ENCODE results near the gene SARDH.

The SARDH gene

GRCh38 chr9:133780962-133781827 lies 43.0 kb upstream of the SARDH start:
- DNase-seq (ENCODE audit: low read depth in 1 of 2, low spot score in 1 of 2) = no peak
- in situ Hi-C loops (cut with HindIII; ENCODE audit: low pct_unique_long_range_greater_than_20kb, low sequenced_read_pairs) = no loop called here
- TF ChIP-seq JUND (IDR thresholded peaks at IDR 0.05; ENCODE audit: low read depth) = no peak

- in situ Hi-C loops (cut with HindIII; ENCODE audit: low pct_unique_long_range_greater_than_20kb, low sequenced_read_pairs) = no loop called here
- no peak for TF ChIP-seq JUND (IDR thresholded peaks at IDR 0.05; ENCODE audit: low read depth)
- DNase-seq (ENCODE audit: low read depth in 1 of 2, low spot score in 1 of 2) = no peak
Observed at GRCh38 chr9:133780404-133780945, 42.3 kb upstream of the SARDH start.

- TF ChIP-seq JUND (IDR thresholded peaks at IDR 0.05; ENCODE audit: low read depth) = no peak
- DNase-seq (ENCODE audit: low read depth in 1 of 2, low spot score in 1 of 2) = no peak
- in situ Hi-C loops (cut with HindIII; ENCODE audit: low pct_unique_long_range_greater_than_20kb, low sequenced_read_pairs) = no loop called here
Observed at GRCh38 chr9:133779516-133780403, 41.6 kb upstream of the SARDH start.

- no peak for TF ChIP-seq JUND (IDR thresholded peaks at IDR 0.05; ENCODE audit: low read depth)
- no peak for DNase-seq (ENCODE audit: low read depth in 1 of 2, low spot score in 1 of 2)
- in situ Hi-C loops (cut with HindIII; ENCODE audit: low pct_unique_long_range_greater_than_20kb, low sequenced_read_pairs) = no loop called here
Observed at GRCh38 chr9:133779081-133779480, 40.9 kb upstream of the SARDH start.

GRCh38 chr9:133778336-133779013 lies 40.3 kb upstream of the SARDH start:
- in situ Hi-C loops (cut with HindIII; ENCODE audit: low pct_unique_long_range_greater_than_20kb, low sequenced_read_pairs) = no loop called here

GRCh38 chr9:133777871-133778270 lies 39.7 kb upstream of the SARDH start:
- TF ChIP-seq JUND (IDR thresholded peaks at IDR 0.05; ENCODE audit: low read depth) = no peak
- in situ Hi-C loops (cut with HindIII; ENCODE audit: low pct_unique_long_range_greater_than_20kb, low sequenced_read_pairs) = no loop called here
- no peak for DNase-seq (ENCODE audit: low read depth in 1 of 2, low spot score in 1 of 2)

More at GRCh38 chr9:133778336-133779013, 40.3 kb upstream of the SARDH start:
- no peak for TF ChIP-seq JUND (IDR thresholded peaks at IDR 0.05; ENCODE audit: low read depth)
- no peak for DNase-seq (ENCODE audit: low read depth in 1 of 2, low spot score in 1 of 2)

DNA sequence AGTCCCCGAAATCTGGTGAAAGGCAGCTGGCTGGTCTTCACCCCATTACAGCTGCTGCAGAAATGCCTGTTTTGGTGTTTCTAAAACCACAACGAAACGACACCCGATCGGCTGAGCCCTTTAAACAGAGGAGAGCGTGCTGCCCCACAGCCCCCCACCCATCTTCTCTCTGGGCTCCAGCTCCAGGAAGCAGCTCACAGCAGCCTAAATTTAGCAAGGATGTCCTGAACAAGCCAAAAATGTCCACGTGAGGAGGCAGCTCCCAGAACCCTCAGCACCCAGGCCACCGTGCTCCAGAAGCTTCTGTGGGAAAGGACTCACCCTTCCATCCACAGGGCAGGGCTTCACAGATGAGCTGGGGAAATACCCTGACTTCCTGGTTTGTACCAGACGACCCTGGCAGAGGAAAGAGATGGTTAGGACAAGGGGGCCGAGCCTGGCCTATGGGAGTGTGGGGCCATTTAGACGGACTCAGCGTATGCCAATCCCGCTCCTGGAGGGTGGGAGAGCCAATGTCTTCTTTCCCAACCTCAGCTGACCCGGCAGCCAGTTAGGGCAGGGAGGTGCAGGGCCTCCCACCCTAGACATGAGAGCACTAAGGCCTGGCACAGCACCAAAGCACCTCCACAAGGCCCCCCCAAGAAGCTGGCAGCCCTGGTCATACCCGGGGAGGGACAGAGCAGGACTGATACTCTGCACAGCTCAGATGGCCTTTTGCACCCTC lies 39.1 kb upstream of the SARDH start:
- in situ Hi-C loops (cut with HindIII; ENCODE audit: low pct_unique_long_range_greater_than_20kb, low sequenced_read_pairs) = no loop called here
- TF ChIP-seq JUND (IDR thresholded peaks at IDR 0.05; ENCODE audit: low read depth) = no peak
- DNase-seq (ENCODE audit: low read depth in 1 of 2, low spot score in 1 of 2) = no peak

GRCh38 chr9:133775951-133776905 lies 38.1 kb upstream of the SARDH start:
- DNase-seq (ENCODE audit: low read depth in 1 of 2, low spot score in 1 of 2) = no peak
- in situ Hi-C loops (cut with HindIII; ENCODE audit: low pct_unique_long_range_greater_than_20kb, low sequenced_read_pairs) = no loop called here
- no peak for TF ChIP-seq JUND (IDR thresholded peaks at IDR 0.05; ENCODE audit: low read depth)

DNA sequence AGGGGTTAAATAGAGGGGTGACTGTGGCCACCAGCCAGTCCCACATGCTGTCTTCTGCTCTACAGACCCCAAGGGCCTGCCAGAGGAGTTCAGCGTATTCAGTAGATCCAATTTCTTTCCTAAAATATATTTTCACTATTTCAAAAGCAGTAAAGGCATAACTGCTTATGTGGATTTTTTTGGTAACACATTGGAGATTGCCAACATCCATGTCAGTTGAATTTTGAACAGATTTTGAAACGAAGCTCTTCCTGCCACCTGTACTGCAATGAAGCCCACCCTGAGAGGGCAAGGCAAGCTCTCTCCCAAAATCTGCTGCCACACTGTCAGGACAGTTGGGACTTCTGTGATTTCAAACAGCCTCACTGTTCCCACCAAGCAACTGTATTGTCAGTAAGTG lies 37.1 kb upstream of the SARDH start:
- in situ Hi-C loops (cut with HindIII; ENCODE audit: low pct_unique_long_range_greater_than_20kb, low sequenced_read_pairs) = no loop called here
- TF ChIP-seq JUND (IDR thresholded peaks at IDR 0.05; ENCODE audit: low read depth) = no peak
- no peak for DNase-seq (ENCODE audit: low read depth in 1 of 2, low spot score in 1 of 2)

- no peak for DNase-seq (ENCODE audit: low read depth in 1 of 2, low spot score in 1 of 2)
- in situ Hi-C loops (cut with HindIII; ENCODE audit: low pct_unique_long_range_greater_than_20kb, low sequenced_read_pairs) = no loop called here
- no peak for TF ChIP-seq JUND (IDR thresholded peaks at IDR 0.05; ENCODE audit: low read depth)
Observed at GRCh38 chr9:133774799-133775198, 36.6 kb upstream of the SARDH start.

Measured in T47D (cell line).